ENCODE data around the gene C5. TPM values are rescaled to one million over a fixed set of nuclear protein-coding genes. Genes with fewer than 3 reads are reported as not detected.

The C5 gene
- total RNA-seq, 4 donors from 2014 or later: 1.2 to 8.6 (median 2.1) TPM

DNA sequence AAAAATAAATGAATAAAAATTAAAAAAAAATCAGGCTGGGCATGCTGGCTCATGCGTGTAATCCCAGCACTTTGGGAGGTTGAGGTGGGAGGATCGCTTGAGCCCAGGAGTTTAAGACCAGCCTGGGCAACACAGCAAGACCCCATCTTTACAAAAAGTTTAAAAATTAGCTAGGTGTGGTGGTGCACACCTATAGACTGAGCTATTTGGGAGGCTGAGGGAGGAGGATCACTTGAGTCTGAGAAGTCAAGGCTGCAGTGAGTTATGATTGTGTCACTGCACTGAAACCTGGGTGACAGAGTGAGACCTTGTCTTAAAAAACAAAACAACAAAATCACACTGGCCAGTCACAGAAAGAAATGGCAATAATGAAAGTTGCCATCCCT, 21.3 kb upstream of the C5 start:
- Histone ChIP-seq H3K27me3 (no peaks in the 10 kb centered on the region), H3K4me1 (peaks cover 0 to 9% (median 2%) of the 10 kb centered on the region in 4 donors), H3K9me3 (no peaks in the 10 kb centered on the region), H3K4me3 (peak overlapping the region; percentile 26 to 53 (median 40)), H3K36me3 (no peaks in the 10 kb centered on the region), H3K27ac (peak overlapping the region in 3 of 4 donors; percentile 41 to 91 (median 67))
- TF ChIP-seq CTCF (IDR thresholded peaks at IDR 0.05) (no peak), POLR2A (IDR thresholded peaks at IDR 0.05) (no peak)
- DNase-seq: no peak

DNA sequence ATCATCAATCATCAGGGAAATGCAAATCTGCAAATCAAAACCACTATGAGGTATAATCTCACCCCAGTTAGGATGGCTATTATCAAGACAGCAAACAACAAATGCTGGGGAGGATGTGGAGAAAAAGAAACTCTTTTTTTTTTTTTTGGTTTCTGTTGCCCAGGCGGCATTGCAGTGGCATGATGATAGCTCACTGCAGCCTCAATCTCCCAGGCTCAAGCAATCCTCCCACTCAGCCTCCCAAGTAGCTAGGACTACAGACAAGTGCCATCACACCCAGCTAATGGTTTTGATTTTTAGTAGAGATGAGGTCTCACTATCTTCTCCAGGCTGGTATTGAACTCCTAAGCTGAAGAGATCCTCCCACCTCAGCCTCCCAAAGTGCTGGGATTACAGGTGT, 19.3 kb upstream of the C5 start:
- H3K27ac ChIP-seq: no peak overlapping the region
- no peaks in the 10 kb centered on the region for H3K27me3 ChIP-seq
- DNase-seq: no peak
- no peak overlapping the region for H3K4me3 ChIP-seq
- H3K9me3 ChIP-seq: no peaks in the 10 kb centered on the region
- no peaks in the 10 kb centered on the region for H3K36me3 ChIP-seq
- TF ChIP-seq POLR2A (IDR thresholded peaks at IDR 0.05) (no peak), CTCF (IDR thresholded peaks at IDR 0.05) (no peak)
- H3K4me1 ChIP-seq: peaks cover 0 to 9% (median 2%) of the 10 kb centered on the region in 4 donors

- DNase-seq: no peak
- Histone ChIP-seq H3K9me3 (no peaks in the 10 kb centered on the region), H3K4me1 (no peaks in the 10 kb centered on the region), H3K36me3 (no peaks in the 10 kb centered on the region), H3K27ac (no peak overlapping the region), H3K4me3 (no peak overlapping the region), H3K27me3 (no peaks in the 10 kb centered on the region)
- no peak for TF ChIP-seq CTCF (IDR thresholded peaks at IDR 0.05)
- TF ChIP-seq POLR2A (IDR thresholded peaks at IDR 0.05): no peak
These were observed 17.6 kb upstream of the C5 start for GRCh38 chr9:121067640-121068039.

DNA sequence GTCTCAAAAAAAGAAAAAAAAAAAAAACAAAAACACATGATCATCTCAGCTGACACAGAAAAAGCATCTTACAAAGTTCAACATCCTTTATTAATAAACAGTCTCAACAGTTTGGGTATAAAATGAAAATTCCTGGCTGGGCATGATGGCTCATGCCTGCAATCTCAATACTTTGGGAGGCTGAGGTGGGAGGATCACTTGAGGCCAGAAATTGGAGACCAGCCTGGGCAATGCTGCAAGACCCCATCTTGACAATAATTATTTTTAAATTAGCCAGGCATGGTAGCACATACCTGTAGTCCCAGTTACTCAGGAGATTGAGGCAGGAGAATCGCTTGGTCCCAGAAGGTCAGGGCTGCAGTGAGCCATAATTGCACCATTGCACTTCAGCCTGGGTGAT, 16.8 kb upstream of the C5 start:
- Histone ChIP-seq H3K4me3 (no peak overlapping the region), H3K27ac (no peak overlapping the region), H3K9me3 (no peaks in the 10 kb centered on the region), H3K27me3 (no peaks in the 10 kb centered on the region), H3K36me3 (no peaks in the 10 kb centered on the region), H3K4me1 (no peaks in the 10 kb centered on the region)
- TF ChIP-seq POLR2A (IDR thresholded peaks at IDR 0.05) (no peak), CTCF (IDR thresholded peaks at IDR 0.05) (no peak)
- no peak for DNase-seq

GRCh38 chr9:121059998-121060636, 10.0 kb upstream of the C5 start:
- no peaks in the 10 kb centered on the region for H3K4me1 ChIP-seq
- DNase-seq: peak in 1 of 3 donors; percentile 58
- H3K9me3 ChIP-seq: no peaks in the 10 kb centered on the region
- TF ChIP-seq POLR2A (IDR thresholded peaks at IDR 0.05) (no peak), CTCF (IDR thresholded peaks at IDR 0.05) (peak; percentile 49 to 85 (median 78))
- no peaks in the 10 kb centered on the region for H3K27me3 ChIP-seq
- H3K4me3 ChIP-seq: no peak overlapping the region
- no peaks in the 10 kb centered on the region for H3K36me3 ChIP-seq
- no peak overlapping the region for H3K27ac ChIP-seq

DNA sequence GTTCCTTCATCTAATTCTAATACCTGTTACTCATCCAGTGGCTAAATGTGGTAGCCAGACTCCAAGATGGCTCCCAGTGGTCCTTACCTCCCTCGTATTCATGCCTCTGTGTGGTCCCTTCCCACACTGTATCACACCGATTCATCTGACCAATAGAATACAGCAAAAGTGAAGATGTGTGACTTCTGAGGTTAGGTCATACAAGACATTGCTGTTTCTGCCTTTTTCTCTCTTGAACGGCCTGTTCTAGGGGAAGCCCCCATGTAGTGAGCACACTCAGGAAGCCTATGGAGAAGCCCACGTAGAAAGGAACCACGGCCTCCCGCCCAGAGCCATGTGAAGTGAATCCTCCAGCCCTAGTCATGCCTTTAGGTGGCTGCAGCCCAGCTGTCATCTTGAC, 9.4 kb upstream of the C5 start:
- H3K4me1 ChIP-seq: no peaks in the 10 kb centered on the region
- DNase-seq: no peak
- H3K36me3 ChIP-seq: no peaks in the 10 kb centered on the region
- no peaks in the 10 kb centered on the region for H3K27me3 ChIP-seq
- H3K9me3 ChIP-seq: no peaks in the 10 kb centered on the region
- no peak overlapping the region for H3K27ac ChIP-seq
- TF ChIP-seq CTCF (IDR thresholded peaks at IDR 0.05) (no peak), POLR2A (IDR thresholded peaks at IDR 0.05) (no peak)
- H3K4me3 ChIP-seq: no peak overlapping the region

All from Peyer's patch (tissue), 4 donors.